Urothelium cell line (cell line): ENCODE measurements around the gene CLEC4M.

Experiments
- DNase-seq: peaks from one replicate; pipeline ENCODE4 v3.0.0; 2011; ENCODE audit warnings: low spot score, mixed read lengths
- FAIRE-seq: peaks from 2 replicates; lab custom pipeline; 2011; peaks lifted over from hg19 to GRCh38; lab: Jason Lieb, UNC

The CLEC4M gene

DNA sequence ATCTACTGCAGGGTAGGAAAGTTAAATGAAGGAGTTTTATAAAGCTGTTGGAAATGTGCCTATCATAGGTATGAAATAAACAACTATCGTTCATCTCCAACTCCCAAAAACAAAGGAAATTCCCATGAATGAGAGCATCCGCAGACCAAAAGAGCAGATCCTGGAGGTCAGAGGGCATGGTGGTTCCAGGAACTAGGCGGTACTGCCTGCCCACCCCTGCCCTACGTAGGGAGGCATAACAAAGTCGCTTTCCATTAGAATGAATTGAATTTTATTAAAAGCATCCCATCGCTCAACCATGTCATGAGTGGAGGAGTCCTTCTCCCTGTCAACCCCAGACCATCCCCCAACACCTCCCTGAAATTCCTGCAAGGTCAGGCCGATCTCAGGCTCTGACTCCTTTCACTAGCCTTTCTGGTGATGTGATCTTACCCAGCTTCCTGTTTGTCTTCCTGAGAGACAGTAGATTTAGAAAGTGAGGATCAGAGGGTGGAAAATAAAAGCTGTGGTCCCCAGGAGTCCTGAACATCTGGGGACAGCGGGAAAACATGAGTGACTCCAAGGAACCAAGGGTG is at the start of gene CLEC4M:
CLEC4M (plus strand) TSS at position 525 of the 575 bp plus-strand sequence; CDS start at position 549, 24 bp downstream.
- no peak for FAIRE-seq
- no peak for DNase-seq

- FAIRE-seq = no peak
- DNase-seq = no peak
Measured at GRCh38 chr19:7715671-7716070, 47.4 kb upstream of the CLEC4M start.

DNA sequence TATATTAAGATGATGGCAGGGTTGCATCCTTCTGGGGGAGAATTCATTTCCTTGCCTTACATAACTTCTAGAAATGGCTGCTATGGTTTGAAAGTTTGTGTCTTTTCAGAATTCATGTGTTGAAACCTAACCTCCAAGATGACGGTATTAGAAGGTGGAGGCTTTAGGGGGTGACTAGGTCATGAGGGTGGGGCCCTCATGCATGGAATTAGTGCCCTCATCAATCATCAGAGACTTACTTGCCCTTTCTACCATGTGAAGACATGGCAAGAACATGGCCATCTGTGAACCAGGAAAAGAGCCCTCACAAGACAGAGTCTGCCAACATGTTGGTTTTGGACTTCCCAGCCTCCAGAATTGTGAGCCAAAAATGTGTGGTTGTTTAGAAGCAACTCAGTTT is 46.3 kb upstream of the CLEC4M start:
- FAIRE-seq = no peak
- no peak for DNase-seq

DNA sequence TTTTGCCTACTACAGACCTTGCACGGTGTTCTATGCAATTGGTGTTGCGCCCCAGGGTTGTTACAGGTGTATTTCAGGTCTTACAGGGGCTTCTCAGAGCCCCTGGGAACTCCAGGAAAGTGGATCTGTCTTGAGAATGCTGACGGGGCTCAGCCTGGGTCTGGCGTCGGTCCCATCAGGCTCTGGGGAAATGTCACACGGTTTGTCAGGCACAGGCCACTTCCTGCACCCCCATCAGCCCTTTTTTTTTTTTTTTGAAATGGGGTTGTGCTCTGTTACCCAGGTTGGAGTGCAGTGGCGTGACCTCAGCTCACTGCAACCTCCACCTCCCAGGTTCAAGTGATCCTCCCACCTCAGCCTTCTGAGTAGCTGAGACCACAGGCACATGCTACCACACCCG is 44.4 kb upstream of the CLEC4M start:
- DNase-seq = no peak
- no peak for FAIRE-seq

DNA sequence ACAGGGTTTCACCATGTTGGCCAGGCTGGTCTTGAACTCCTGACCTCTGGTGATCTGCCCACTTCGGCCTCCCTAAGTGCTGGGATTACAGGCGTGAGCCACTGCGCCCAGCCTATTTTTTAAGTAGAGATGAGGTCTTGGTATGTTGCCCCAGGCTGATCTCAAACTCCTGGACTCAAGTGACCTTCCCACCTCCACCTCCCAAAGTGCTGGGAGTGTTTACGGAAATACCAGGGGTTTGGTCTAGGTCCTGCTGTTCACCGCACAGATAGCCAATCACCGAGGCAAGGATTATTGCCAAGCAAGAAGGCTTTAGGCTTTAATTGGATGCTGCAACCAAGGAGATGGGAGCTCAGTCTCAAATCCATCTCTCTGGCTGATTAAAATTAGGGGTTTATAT is 42.7 kb upstream of the CLEC4M start:
- no peak for DNase-seq
- FAIRE-seq = no peak

- no peak for DNase-seq
- FAIRE-seq = no peak
Measured at GRCh38 chr19:7722231-7722651, 40.8 kb upstream of the CLEC4M start.

DNA sequence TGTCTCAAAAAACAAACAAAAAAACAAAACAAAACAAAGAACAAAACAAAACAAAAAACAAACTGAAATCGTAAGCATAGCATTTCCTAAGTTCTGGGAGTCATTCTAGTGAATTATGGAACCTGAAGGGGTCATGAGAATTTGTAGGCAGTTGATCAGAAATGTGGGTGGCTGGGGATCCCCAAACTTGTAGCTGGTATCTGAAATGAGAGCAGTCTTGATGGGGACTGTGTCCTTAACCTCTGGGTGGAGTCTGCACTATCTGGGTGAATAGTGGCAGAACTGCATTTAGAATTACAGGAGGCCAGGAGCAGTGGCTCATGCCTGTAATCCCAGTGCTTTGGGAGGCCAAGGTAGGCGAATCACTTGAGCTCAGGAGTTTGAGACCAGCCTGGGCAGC is 37.3 kb upstream of the CLEC4M start:
- DNase-seq = no peak
- no peak for FAIRE-seq

DNA sequence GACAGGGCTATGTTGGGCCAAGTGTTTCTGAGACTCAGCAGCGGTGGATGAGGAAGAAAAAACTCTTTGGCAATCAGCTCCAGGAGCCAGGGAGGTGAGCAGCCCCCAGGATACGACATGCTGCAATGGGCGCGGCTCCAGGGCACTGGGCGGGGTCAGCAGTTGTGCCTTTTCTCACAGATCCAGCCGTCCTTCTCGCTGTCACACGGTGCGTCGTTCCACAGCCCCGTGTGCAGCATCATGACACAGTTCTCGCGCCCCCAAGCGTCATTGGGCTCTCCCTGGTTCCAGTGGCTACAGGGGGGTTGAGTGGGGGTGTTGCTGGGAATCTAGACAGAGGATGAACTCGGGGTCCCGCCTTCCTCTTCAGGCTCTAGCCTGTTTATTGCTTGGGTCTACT is 33.8 kb upstream of the CLEC4M start:
- FAIRE-seq = no peak
- no peak for DNase-seq

DNA sequence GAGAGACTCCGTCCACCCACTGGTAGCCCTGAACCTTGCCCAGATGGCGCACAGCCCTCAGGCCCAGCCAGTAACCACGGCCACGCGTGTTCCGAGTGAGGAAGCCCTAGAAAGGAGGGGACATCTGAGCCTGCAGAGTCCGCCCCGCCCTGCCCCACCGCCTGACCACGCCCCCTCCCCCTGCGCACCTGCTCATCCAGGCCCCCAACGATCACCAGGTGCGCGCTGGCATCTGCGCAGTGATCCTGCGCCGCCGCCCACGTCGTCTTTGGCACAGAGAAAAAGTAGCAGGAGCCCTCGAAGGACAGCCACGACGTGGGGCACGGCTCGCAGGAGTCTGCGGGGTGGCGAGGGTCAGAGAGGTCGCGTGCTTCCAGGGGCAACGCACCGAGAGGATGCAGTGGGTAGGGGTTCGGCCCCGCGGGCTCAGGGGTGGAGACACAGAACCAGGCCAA is 33.2 kb upstream of the CLEC4M start:
- FAIRE-seq (no peak), DNase-seq (no peak)

- DNase-seq (no peak), FAIRE-seq (no peak)
Measured at GRCh38 chr19:7730286-7731217, 32.5 kb upstream of the CLEC4M start.

DNA sequence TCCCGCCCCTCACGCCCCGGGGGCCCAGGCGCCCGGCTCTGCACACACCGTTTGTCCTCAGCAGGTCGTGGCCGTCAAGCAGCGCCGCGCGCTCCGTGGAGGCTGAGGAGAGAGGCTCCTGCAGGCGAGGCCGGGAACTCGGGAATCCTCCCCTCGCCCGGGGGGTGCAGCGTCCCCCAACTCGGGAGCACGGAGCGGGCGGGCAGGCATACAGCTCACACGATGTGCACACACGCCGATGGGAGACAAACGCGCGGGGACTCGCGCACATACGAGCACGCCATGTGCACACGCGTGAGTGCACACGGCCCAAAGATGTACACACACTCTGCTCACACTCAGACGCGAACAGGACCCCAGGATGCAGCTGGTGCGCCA is 31.8 kb upstream of the CLEC4M start:
- no peak for FAIRE-seq

GRCh38 chr19:7731615-7732014 is 31.4 kb upstream of the CLEC4M start:
- no peak for DNase-seq
- no peak for FAIRE-seq

More for the DNA sequence above, 31.8 kb upstream of the CLEC4M start:
- DNase-seq = no peak

- FAIRE-seq (no peak), DNase-seq (no peak)
Measured at GRCh38 chr19:7732045-7732444, 31.0 kb upstream of the CLEC4M start, which contains the start of gene CLEC4G. Gene CLEC4G, minus strand, starts transcription at chr19:7732110. Its CDS starts 8 bp downstream, at chr19:7732102.

GRCh38 chr19:7733376-7733775 is 29.7 kb upstream of the CLEC4M start:
- FAIRE-seq = no peak

GRCh38 chr19:7734220-7735203 is 28.5 kb upstream of the CLEC4M start:
- DNase-seq = no peak
- FAIRE-seq = no peak

More at GRCh38 chr19:7733376-7733775, 29.7 kb upstream of the CLEC4M start:
- no peak for DNase-seq

- DNase-seq = no peak
- no peak for FAIRE-seq
Measured at GRCh38 chr19:7736148-7736547, 26.9 kb upstream of the CLEC4M start.

- DNase-seq (no peak), FAIRE-seq (no peak)
Measured at GRCh38 chr19:7737215-7737614, 25.8 kb upstream of the CLEC4M start.

GRCh38 chr19:7738023-7738422 is 25.0 kb upstream of the CLEC4M start:
- no peak for DNase-seq
- no peak for FAIRE-seq

- DNase-seq = no peak
- no peak for FAIRE-seq
Measured at GRCh38 chr19:7739211-7739755, 23.8 kb upstream of the CLEC4M start.
